ENCODE measurements around the gene INPP5F.

The INPP5F gene

GRCh38 chr10:119725828-119726675 lies at the start of gene INPP5F:
INPP5F (plus strand) TSS chr10:119726050; CDS start chr10:119726263, 213 bp downstream.
- in situ Hi-C loops (cut with MboI; ENCODE audit: low sequenced_read_pairs) = no loop called here

GRCh38 chr10:119677126-119677525 lies 48.7 kb upstream of the INPP5F start:
- in situ Hi-C loops (cut with MboI; ENCODE audit: low sequenced_read_pairs) = no loop called here

GRCh38 chr10:119677904-119678755 lies 47.7 kb upstream of the INPP5F start:
- in situ Hi-C loops (cut with MboI; ENCODE audit: low sequenced_read_pairs) = no loop called here

- in situ Hi-C loops (cut with MboI; ENCODE audit: low sequenced_read_pairs) = no loop called here
These were observed 46.4 kb upstream of the INPP5F start for GRCh38 chr10:119679480-119679829.

GRCh38 chr10:119680050-119680449 lies 45.8 kb upstream of the INPP5F start:
- in situ Hi-C loops (cut with MboI; ENCODE audit: low sequenced_read_pairs) = no loop called here

- in situ Hi-C loops (cut with MboI; ENCODE audit: low sequenced_read_pairs) = no loop called here
These were observed 45.2 kb upstream of the INPP5F start for GRCh38 chr10:119680650-119681081.

- in situ Hi-C loops (cut with MboI; ENCODE audit: low sequenced_read_pairs) = no loop called here
These were observed 39.2 kb upstream of the INPP5F start for GRCh38 chr10:119686465-119687191.

GRCh38 chr10:119687192-119688032 lies 38.4 kb upstream of the INPP5F start:
- in situ Hi-C loops (cut with MboI; ENCODE audit: low sequenced_read_pairs) = no loop called here

GRCh38 chr10:119688033-119688508 lies 37.8 kb upstream of the INPP5F start:
- in situ Hi-C loops (cut with MboI; ENCODE audit: low sequenced_read_pairs) = no loop called here

- in situ Hi-C loops (cut with MboI; ENCODE audit: low sequenced_read_pairs) = no loop called here
These were observed 36.8 kb upstream of the INPP5F start for GRCh38 chr10:119689016-119689580.

- in situ Hi-C loops (cut with MboI; ENCODE audit: low sequenced_read_pairs) = no loop called here
These were observed 34.1 kb upstream of the INPP5F start for GRCh38 chr10:119691726-119692125.

GRCh38 chr10:119693262-119693957 lies 32.4 kb upstream of the INPP5F start:
- in situ Hi-C loops (cut with MboI; ENCODE audit: low sequenced_read_pairs) = no loop called here

- in situ Hi-C loops (cut with MboI; ENCODE audit: low sequenced_read_pairs) = no loop called here
These were observed 31.2 kb upstream of the INPP5F start for GRCh38 chr10:119694608-119695007.

GRCh38 chr10:119700321-119700954 lies 25.4 kb upstream of the INPP5F start:
- in situ Hi-C loops (cut with MboI; ENCODE audit: low sequenced_read_pairs) = no loop called here

- in situ Hi-C loops (cut with MboI; ENCODE audit: low sequenced_read_pairs) = no loop called here
These were observed 24.0 kb upstream of the INPP5F start for GRCh38 chr10:119701861-119702260.

- in situ Hi-C loops (cut with MboI; ENCODE audit: low sequenced_read_pairs) = no loop called here
These were observed 23.3 kb upstream of the INPP5F start for GRCh38 chr10:119702583-119702982.

- in situ Hi-C loops (cut with MboI; ENCODE audit: low sequenced_read_pairs) = no loop called here
These were observed 21.8 kb upstream of the INPP5F start for GRCh38 chr10:119703903-119704508.

- in situ Hi-C loops (cut with MboI; ENCODE audit: low sequenced_read_pairs) = no loop called here
These were observed 20.4 kb upstream of the INPP5F start for GRCh38 chr10:119705434-119705831.

All from HL-60/S4 treated with retinoic acid at 250 ng/mL for 4 days and 3 days (cell line).